ENCODE results near the gene LCE2B.

DNA sequence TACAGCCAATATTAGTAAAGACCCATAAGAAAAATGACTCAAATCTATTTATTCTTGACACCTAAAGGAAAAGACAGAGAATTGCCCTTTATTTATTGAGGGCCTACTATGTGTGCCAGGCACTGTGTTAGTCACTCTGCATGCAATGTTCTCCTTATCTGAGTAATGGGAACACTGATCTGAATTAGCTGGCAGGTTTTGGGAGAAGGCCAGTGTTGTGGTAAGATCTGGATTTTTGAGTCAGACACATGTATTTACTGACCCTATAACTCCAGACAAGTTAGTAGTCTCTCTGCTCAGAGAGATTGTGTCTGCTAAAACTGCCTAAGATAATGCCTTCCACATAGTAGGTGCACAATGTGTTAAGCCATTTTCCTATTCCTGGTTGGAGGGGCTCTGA is 39.3 kb downstream of the LCE2B start:
- TF ChIP-seq GATA2 (IDR thresholded peaks at IDR 0.05; ENCODE audit: low read depth, low read length) (no peak), GATA3 (IDR thresholded peaks at IDR 0.05; ENCODE audit: low read depth, low read length) (no peak)

All from SH-SY5Y (cell line).